Measurements from ENCODE around the gene RADIL.
"Not testable (repeated sequence)": the region's sequence is repeated elsewhere in the genome, so short reads cannot be mapped to it uniquely, and the experiment has no call there.

RADIL gene

DNA sequence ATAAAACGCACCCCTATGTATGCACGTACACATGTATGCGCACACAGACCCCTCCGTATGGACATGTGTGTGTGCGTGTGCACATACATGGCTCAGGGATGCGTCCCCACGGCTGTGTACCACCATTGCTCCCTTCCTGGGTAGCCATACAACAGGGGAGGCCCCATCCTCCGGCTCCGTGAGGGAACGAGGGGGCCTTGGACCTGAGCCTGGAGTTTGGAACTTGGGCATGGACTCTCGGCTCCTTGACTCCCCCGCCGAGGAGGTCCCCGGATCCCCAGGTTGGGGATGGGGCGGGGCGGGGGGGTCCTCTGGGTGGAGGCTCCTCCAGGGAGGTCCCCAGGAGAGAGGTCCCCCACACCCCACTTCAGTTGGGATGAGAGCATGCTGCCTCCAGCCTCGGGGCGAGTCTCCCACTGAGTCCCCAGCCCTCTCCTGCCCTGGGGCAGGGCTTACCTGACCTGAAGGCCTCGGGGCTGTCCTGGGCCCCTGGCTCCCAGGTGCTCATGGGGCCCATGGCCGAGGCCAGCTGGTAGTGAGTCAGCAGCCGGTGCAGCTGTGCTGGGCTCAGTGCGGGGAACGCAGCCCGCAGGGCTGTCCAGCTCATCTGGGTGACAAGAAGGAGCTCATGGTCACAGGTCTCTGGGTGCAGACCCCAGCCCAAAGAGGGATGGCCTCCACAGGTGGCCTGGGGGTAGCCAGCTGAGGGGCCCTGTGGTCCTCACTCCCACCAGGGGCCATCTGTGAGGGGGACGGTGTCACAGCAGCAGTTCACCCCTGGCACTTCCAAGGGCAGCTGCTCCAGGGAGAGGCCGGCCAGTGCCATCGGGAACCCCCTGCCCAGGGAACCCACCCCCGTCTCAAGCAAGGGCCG lies 78.2 kb downstream of the RADIL start:
- DNase-seq, result no peak

DNA sequence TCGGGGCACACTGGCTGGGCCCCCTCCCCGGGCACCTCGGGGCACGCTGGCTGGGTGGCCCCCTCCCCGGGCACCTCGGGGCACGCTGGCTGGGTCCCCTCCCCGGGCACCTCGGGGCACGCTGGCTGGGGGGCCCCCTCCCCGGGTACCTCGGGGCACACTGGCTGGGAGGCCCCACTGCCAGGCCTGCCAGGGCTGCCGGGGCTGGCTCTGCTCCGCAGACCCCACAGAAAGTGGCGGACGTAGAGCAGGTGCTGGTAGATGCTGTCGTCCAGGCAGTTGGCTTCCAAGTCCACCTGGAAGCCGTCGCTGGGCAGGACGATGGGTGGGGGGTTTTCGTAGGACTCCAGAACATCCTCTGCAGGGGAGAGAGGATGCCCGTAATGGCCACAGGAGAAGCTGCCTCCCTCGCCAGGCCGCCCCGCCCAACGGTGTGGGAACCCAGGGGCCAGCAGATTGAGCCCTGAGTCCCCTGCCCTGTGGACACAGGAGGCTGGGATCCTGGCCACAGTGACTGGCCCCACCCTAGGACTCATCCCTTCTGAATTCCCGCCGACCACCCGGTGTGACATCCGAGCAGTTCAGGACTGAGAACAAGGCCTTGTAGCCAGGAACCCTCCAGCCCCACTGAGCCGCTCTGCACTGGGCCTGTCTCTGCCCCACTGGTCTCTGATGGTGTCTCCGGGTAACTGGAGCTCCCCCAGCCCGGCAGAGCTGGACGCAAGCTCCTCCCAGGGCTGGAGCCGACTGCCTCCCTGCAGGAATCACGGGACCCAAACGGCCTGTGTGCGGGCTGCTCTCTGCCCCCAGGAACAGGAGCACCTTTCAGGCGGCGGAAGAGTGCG lies 79.9 kb downstream of the RADIL start:
- no peak for DNase-seq

DNA sequence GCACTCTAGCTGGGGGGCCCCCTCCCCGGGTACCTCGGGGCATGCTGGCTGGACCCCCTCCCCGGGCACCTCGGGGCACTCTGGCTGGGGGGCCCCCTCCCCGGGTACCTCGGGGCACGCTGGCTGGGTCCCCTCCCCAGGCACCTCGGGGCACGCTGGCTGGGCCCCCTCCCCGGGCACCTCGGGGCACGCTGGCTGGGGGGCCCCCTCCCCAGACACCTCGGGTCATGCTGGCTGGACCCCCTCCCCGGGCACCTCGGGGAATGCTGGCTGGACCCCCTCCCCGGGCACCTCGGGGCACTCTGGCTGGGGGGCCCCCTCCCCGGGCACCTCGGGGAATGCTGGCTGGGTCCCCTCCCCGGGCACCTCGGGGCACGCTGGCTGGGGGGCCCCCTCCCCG lies 80.9 kb downstream of the RADIL start:
- DNase-seq, result not testable (repeated sequence)

DNA sequence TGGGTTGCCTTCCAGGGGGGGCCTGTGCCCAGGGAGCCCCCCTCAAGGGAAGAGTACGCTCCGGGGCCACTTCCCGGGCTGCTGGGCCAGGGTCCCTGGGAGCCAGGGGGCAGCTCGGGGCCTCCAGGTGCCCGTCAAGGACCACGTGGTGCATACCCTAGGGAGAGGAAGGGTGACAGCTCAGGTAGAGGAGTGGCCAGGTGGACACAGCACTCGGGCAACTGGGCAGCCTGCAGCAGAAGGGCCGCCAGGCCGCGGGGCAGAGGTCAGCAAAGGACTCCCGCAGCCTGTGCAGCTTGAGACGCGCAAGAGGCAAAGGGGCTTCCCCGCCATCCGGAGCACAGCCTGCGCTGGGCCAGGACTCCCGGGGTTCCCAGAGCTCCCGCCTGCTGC lies 81.7 kb downstream of the RADIL start:
- DNase-seq, result no peak

DNA sequence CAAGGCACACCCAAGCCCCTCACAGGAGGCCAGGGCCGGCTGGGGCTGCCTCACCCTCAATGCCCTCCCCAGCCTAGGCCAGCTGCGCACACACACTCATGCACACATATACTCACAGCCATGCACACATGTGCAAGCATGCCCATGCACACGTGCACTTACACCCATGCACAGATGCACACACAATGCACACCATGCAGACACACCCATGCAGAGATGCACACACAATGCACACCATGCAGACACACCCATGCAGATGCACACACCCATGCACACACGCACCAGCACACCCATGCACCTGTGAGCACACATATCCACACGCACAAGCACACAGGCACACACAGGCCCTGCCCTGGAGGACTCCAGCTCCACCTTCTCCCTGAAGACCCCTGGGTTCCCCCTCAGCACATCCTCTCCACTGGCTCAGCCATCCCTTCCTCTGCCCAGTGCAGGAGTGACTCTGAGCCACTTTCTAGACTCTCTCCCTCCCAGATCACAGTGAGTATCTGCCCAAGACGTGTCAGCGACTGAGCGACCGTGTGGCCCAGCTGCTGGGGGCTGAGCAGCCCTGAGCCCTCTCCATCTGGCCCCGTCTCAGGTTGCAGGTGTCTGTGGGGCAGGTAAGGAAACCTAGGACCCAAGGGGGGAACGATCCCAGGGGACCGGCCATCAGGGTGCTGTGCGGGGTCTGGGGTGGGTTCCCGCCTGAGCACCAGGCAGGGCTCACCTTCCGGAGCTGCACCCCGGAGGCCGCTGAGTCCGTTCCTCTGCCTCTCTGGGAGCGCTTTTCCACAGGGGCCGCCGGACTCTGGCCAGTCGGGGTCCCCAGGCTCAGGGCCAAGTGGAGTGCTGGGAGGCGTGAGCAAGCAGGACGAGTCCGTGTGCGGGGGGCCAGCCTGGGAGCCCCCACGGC lies 82.3 kb downstream of the RADIL start:
- DNase-seq, result no peak

DNA sequence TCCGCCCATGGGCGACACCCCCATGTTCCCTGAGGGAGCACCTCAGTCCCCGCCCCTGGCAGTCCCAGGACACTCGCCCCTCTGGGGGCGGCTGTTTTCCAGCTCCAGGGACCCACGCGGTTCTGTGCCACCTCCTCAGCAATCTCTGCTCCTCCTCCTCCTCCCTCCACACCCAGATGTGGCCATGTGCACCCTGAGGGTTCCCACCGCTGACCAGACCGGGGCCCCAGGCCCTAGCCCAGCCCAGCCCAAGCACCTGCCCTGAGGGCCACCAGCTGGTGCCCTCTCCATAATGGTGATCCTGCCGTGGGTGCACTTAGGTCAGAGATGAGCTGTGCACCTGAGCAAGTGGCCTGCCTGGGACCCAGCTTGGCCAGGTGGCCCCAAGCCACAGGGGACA lies 83.0 kb downstream of the RADIL start:
- no peak for DNase-seq

DNA sequence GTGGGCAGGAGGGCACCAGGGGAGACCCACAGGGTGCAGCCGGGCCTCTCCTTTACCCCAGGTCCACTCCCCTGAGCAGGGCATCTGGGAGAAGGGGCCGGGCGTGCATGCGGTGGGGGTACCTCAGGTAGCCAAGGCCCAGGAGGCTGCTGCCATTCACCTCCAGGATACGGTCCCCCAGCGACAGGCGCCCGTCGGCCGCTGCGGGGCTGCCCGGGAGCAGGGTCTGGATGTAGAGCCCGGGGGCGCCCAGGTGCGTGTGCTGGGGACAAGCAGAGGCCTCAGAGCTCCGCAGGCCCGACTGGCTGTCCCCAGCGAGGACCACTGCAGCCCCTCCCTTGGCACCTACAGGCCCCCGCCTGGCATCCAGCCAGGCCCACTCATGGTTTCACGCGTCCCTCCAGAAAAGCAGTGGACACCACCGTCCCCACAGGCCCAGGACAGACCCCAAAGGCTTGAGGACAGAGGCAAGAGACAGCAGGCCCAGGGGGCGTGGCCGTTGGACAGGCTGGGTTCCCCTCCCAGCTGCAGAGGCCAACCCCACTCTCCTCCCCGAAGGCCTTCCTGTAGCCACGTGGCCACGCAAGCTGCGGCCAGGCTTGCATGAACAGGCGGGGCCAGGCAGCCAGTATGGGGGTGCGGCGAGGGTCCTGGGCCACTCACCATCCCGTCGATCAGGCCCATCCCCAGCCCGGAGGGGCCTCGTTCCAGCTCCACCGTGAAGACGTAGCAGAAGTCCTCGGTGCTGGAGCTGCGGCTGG lies 83.8 kb downstream of the RADIL start:
- no peak for DNase-seq

DNA sequence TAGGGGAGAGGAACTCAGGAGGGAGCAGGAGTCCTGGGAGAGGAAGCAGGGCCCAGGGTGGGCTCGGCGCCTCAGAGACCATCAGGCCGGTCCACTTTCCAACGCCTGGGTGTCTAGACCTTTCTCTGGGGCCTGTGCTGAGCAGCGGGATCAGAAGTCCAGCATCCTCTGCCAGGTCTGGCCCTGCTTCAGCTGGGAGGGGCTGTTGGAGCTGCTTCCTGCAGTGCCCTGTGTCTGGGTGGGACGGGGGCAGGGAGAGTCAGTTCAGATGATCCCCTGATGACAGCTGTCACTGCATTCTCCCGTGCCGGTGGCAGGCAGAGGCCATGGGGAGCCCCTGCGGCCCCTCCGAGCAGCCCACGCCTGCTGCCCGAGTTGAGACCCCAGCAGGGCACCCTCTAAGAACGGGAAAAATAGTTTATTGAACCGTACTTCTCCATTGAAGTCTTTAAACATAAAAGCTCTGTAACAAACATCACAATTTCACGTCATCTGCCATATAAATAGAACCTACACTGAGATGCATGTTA lies 84.7 kb downstream of the RADIL start:
- DNase-seq, result no peak

DNA sequence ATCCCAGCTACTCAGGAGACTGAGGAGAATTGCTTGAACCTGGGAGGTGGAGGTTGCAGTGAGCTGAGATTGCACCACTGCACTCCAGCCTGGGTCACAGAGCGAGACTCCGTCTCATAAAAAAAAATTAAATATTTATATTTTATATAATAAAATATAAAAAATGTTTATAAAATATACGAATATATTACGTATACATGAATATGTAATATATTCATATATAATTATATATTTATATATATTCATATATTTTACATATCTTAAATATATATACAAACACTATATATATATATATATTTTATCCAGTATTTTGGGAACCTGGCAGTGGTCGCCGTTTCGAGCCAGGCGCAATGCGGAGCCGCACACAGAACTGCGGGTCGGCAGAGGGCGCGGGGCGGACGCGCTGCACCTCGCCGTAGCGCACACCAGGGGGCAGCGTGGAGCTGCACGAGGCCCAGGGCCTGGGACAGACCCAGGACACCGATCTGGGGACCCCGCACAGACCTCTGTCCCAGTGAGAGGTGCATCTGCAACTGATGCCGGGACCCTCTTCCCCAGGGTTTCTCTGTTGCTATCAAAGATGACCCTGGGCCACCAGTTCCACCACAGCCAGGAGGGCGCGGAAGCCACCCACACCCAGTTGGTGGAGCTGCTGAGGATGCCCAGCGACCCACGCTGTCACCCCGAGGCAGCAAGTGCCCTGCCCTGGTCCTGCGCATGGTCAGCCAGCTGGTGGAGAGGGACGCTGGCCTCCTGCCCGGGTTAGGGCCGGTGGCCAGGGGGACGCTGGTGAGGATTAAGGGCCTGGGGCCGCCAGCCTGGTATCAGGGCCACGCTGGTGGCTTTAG lies 85.4 kb downstream of the RADIL start:
- peak; percentile 71 for DNase-seq

DNA sequence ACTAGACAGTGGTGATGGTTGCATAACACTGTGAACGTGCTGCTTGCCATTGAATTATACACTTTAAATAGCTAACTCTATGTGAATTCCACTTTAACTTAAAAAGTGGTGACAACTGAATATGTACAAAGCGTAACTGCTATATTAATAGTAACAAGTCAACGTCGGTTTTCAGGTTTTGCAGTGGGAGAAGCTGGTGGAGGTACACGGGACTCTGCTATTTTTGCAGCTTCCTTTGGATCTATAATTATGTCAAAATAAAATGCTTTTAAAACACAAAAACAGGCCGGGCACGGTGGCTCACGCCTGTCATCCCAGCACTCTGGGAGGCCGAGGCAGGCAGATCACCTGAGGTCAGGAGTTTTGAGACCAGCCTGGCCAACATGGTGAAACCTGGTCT lies 87.1 kb downstream of the RADIL start:
- no peak for DNase-seq

DNA sequence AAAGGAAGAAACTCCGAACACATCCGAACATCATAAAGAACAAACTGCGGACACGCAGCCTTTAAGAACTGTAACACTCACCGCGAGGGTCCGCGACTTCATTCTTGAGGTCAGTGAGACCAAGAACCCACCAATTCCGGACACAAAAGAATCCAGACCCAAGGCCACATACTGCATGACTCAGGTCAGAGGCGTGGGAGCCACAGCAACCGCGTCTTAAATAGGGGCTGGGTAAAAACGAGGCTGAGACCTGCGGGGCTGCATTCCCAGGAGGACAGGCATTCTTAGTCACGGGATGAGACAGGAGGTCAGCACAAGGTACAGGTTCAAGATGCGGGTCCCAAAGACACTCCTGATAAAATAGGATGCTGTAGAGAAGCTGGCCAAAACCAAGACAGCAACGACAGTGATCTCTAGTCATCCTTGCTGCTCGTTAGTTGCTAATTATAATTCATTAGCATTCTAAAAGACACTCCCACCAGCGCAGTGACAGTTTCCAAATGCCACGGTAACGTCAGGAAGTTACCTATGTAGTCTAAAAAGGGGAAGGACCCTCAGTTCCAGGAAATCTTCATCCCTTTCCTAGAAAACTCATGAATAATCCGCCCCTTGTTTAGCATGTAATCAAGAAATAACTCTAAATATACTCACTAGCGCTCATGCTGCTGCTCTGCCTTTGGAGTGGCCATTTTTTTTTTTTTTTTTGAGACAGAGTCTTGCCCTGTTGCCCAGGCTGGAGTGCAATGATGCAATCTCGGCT lies 88.7 kb downstream of the RADIL start:
- DNase-seq, result no peak

DNA sequence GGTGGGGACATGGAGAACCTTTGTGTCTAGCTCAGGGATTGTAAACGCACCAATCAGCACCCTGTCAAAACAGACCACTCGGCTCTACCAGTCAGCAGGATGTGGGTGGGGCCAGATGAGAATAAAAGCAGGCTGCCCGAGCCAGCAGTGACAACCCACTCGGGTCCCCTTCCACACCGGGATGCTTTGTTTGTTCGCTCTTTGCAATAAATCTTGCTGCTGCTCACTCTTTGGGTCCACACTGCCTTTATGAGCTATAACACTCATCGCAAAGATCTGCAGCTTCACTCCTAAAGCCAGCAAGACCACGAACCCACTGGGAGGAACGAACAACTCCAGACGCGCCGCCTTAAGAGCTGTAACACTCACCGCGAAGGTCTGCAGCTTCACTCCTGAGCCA lies 89.3 kb downstream of the RADIL start:
- DNase-seq, result not testable (repeated sequence)

DNA sequence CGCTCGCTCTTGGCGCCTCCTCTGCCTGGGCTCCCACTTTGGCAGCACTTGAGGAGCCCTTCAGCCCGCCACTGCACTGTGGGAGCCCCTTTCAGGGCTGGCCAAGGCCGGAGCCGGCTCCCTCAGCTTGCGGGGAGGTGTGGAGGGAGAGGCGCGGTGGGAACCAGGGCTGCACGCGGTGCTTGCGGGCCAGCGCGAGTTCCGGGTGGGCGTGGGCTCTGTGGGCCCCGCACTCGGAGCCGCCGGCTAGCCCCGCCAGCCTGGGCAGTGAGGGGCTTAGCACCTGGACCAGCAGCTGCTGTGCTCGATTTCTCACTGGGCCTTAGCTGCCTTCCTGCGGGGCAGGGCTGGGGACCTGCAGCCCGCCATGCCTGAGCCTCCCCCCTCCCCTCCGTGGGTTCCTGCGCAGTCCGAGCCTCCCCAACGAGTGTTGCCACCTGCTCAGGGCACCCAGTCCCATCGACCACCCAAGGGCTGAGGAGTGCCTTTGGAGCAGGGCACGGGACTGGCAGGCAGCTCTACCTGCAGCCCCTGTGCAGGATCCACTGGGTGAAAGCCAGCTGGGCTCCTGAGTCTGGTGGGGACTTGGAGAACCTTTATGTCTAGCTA lies 90.0 kb downstream of the RADIL start:
- not testable (repeated sequence) for DNase-seq

DNA sequence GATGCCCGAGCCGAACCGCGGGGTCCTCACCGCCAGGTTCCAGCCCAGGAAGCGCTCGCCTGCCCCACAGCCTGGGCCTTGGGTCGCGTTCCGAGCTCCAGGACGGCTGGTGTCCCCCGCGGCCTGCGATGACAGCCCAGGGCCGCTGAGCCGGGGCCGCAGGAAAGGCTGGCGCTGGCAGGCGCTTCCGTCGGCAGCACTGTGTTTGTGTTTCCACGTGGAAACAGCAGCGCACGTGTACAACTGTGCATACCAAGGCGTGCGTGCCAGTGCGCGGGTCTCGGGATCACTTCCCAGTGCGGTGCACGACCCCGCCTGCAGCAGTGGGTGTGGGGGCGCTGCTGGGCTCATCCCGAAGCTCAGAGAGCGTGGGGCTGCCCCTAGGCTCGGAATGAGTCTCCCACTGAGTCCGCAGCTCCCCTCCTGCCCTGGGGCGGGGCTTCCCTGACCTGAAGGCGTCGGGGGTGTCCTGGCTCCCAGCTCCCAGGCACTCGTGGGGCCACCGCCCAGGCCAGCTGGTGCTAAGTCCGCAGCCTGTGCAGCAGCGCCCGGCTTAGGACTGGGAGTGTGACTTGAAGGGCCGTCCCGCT lies 90.9 kb downstream of the RADIL start:
- DNase-seq, result peak; percentile 31

DNA sequence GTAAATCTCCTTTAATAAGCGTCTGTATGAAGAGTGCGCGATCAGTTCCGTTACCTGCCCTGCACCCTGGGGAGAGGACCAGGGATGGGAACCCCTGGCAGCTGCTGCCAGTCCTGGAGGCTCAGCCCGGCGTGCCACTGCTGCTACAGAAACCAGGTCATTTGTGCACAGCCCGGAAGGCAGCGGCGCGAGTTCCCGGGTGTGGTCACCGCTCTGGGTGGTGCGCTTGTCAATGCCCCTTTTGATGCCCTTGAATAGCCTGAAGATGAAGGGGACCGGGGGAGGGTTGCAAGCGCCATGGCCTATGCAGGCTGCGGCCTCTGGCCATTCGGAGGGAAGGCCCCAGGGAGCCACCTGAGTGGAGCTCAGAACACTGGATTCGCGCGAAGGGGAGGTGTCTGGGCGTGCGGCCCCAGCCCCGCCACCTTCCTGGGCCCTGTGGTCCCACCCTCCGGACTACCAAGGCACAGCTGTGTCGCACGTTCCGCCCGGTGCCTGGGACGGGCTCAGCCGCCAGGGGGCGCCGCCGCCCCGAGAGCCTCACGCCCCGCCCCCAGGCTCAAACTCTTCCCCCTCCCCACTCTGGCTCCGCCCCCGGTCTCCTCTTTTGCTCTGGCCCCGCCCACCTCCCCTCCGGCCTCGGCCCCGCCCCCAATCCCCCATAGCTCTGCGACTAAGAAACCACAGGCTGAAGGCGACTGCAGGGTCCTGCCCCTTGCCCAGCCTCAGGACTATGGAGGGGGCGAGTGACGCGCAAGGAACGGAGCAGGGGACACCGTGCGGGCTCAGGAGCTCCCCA lies 91.6 kb downstream of the RADIL start:
- DNase-seq, result peak; percentile 84

DNA sequence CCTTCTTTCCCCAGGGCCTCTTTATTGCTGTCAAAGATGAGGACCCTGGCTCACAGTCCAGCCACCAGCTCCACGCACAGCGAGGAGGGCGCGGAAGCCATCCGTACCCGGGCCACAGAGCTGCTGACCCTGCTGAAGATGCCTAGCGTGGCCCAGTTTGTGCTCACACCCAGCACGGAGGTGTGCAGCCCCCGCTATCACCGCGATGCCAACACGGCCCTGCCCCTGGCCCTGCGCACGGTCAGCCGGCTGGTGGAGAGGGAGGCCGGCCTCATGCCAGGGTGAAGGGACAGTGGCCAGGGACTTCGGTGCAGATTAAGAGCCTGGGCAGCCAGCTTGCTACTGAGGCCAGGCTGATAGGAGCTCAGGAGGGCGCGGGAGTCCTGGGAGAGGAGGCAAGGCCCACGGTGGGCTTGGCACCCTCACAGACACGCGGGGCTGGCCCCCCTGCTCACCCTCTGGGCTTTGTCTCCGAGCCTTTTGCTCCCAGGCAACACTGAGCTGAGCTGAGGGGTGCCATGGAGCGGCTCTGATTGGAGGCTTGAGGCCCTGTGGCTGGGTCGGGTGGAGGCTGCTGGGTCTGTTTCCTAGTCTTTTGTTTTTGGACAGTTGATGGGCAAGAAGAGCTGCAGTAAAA lies 92.3 kb downstream of the RADIL start:
- DNase-seq, result no peak

DNA sequence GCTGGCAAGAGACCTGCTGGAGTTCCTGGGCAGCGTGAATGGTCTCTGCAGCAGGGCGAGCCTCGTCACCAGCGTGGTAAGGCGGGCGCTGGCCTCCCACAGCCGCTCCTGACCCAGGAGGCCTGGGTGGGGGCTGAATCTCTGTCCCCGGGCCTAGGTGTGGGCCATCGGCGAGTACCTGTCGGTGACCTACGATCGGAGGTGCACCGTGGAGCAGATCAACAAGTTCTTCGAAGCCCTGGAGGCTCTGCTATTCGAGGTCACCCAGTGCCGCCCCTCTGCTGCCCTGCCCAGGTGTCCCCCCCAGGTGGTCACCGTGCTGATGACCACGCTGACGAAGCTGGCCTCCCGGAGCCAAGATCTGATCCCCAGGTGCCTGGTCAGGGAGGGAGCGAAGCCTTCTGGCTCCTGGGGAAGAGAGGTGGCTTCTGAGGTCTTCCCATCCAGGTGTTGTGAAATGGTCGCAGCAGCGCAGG lies 93.0 kb downstream of the RADIL start:
- DNase-seq, result no peak

DNA sequence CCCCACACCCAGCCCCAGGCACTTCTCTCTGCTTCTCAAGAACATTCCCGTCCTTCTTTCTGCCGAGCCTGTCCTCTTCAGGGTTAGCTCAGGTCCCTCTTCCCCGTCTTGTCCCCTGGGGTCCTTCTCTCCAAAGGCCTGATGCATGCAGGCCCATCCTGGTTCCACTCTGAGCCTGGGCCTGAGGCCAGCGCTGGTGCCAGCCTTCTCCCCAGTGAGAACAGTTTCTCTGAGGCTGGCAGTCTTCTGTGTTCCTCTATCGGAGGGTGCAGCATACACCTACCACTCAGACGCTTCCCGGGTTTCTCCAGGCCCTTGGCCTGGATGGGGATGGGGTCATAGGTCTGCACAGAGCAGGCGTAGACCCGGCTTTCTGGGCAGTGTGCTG lies 93.4 kb downstream of the RADIL start:
- no peak for DNase-seq
